Mesenchymal stem cell (in vitro differentiated cells and primary cell): ENCODE data around the gene GRAMD1B.
A peak's percentile ranks its signal among the peaks of the same experiment; 100 is the strongest.

Experiments
- DNase-seq: peaks from one replicate; pipeline ENCODE4 v3.0.0-alpha.2; 2013
- H2AFZ ChIP-seq: one replicate; pipeline ENCODE4 v1.6.1; 2013; ENCODE audit warnings: low read depth, mild to moderate bottlenecking, control low read depth, inconsistent platforms, low read length, moderate library complexity
- H2AK5ac ChIP-seq: 2 replicates; pipeline ENCODE4 v1.6.1; 2013; ENCODE audit warnings: low read length, moderate library complexity, mild to moderate bottlenecking, inconsistent platforms; ENCODE audit not compliant: severe bottlenecking
- H2BK120ac ChIP-seq: one replicate; pipeline ENCODE4 v1.6.1; 2013; ENCODE audit warnings: low read depth, mild to moderate bottlenecking, inconsistent platforms, low read length, moderate library complexity
- H2BK12ac ChIP-seq, 2 experiments: one replicate each; pipeline ENCODE4 v1.6.1; 2013; ENCODE audit warnings: inconsistent platforms in 2 of 2, low read length in 2 of 2, mild to moderate bottlenecking in 2 of 2, moderate library complexity in 2 of 2, control low read depth in 1 of 2
- H2BK15ac ChIP-seq: one replicate; pipeline ENCODE4 v1.6.1; 2013; ENCODE audit warnings: mild to moderate bottlenecking, low read depth, inconsistent platforms; ENCODE audit not compliant: poor library complexity, severe bottlenecking
- H2BK5ac ChIP-seq: 2 replicates; pipeline ENCODE4 v1.6.1; 2013; ENCODE audit warnings: low read depth, mild to moderate bottlenecking, low read length, control low read depth, inconsistent platforms; ENCODE audit not compliant: poor library complexity, severe bottlenecking
- H3K14ac ChIP-seq, 2 experiments: one replicate each; pipeline ENCODE4 v1.6.1; 2013; ENCODE audit warnings: inconsistent platforms in 2 of 2, low read length in 2 of 2, control low read depth in 1 of 2, mild to moderate bottlenecking in 1 of 2, moderate library complexity in 1 of 2
- H3K18ac ChIP-seq, 2 experiments: one replicate each; pipeline ENCODE4 v1.6.1; 2013; ENCODE audit warnings: inconsistent platforms in 2 of 2, low read length in 2 of 2, control low read depth in 1 of 2, low read depth in 1 of 2, mild to moderate bottlenecking in 1 of 2
- H3K23ac ChIP-seq, 2 experiments: one replicate each; pipeline ENCODE4 v1.6.1; 2013; ENCODE audit warnings: inconsistent platforms in 2 of 2, low read length in 2 of 2, mild to moderate bottlenecking in 2 of 2, moderate library complexity in 2 of 2, control low read depth in 1 of 2
- H3K27ac ChIP-seq: 2 replicates; pipeline ENCODE4 v1.5.1; 2013; ENCODE audit warnings: mild to moderate bottlenecking, moderate library complexity, low read length, control low read depth, inconsistent platforms; ENCODE audit not compliant: poor library complexity, severe bottlenecking
- H3K27me3 ChIP-seq, 2 experiments: 2 replicates each; pipeline versions ENCODE4 v1.6.1 to v1.7.0; 2013; ENCODE audit warnings: low read length in 2 of 2, mild to moderate bottlenecking in 2 of 2, moderate library complexity in 2 of 2, control low read depth in 1 of 2, inconsistent platforms in 1 of 2; ENCODE audit not compliant: control insufficient read depth in 1 of 2, insufficient read depth in 1 of 2
- H3K36me3 ChIP-seq, 2 experiments: 2 replicates each; pipeline versions ENCODE4 v1.6.1 to v1.7.0; 2013; ENCODE audit warnings: low read length in 2 of 2, control low read depth in 1 of 2, inconsistent platforms in 1 of 2, low read depth in 1 of 2, mild to moderate bottlenecking in 1 of 2; ENCODE audit not compliant: insufficient read depth in 2 of 2, control insufficient read depth in 1 of 2
- H3K4ac ChIP-seq, 2 experiments: one replicate each; pipeline ENCODE4 v1.6.1; 2013; ENCODE audit warnings: inconsistent platforms in 2 of 2, low read length in 2 of 2, mild to moderate bottlenecking in 2 of 2, moderate library complexity in 2 of 2, control low read depth in 1 of 2, low read depth in 1 of 2
- H3K4me1 ChIP-seq: 2 replicates; pipeline ENCODE4 v1.6.1; 2013; ENCODE audit warnings: low read depth, low read length, control low read depth; ENCODE audit not compliant: control insufficient read depth, insufficient read depth
- H3K4me2 ChIP-seq: 2 replicates; pipeline ENCODE4 v1.6.1; 2013; ENCODE audit warnings: low read length, mild to moderate bottlenecking, inconsistent platforms; ENCODE audit not compliant: poor library complexity, severe bottlenecking
- H3K4me3 ChIP-seq, 2 experiments: 2 replicates each; pipeline versions ENCODE4 v1.5.1 to v1.7.0; 2013; ENCODE audit warnings: low read length in 2 of 2, mild to moderate bottlenecking in 2 of 2, control low read depth in 1 of 2, low read depth in 1 of 2; ENCODE audit not compliant: insufficient read depth in 1 of 2
- H3K79me1 ChIP-seq: replicated peaks from 2 replicates; pipeline ENCODE4 v1.6.1; 2013; ENCODE audit warnings: mild to moderate bottlenecking, control low read depth, low read length, inconsistent platforms; ENCODE audit not compliant: poor library complexity, severe bottlenecking
- H3K9ac ChIP-seq: 2 replicates; pipeline ENCODE4 v1.7.0; 2013; ENCODE audit warnings: mild to moderate bottlenecking, low read length, moderate library complexity
- H3K9me3 ChIP-seq: 2 replicates; pipeline ENCODE4 v1.7.0; 2013; ENCODE audit warnings: mild to moderate bottlenecking, low read length; ENCODE audit not compliant: control insufficient read depth
- H4K8ac ChIP-seq: one replicate; pipeline ENCODE4 v1.6.1; 2013; ENCODE audit warnings: inconsistent platforms, mild to moderate bottlenecking, low read length, moderate library complexity
- H4K91ac ChIP-seq: one replicate; pipeline ENCODE4 v1.6.1; 2013; ENCODE audit warnings: mild to moderate bottlenecking, low read length, inconsistent platforms
- WGBS: methylation state at CpG from one replicate; pipeline ENCODE4 v1.1.7; 2013; ENCODE audit warnings: mixed read lengths; 5-methylcytosine and 5-hydroxymethylcytosine counted together

GRAMD1B gene

GRCh38 chr11:123616505-123617198 is 186.6 kb downstream of the GRAMD1B start:
- Histone ChIP-seq H3K4me3 (no peak overlapping the region), H2AK5ac (no peak overlapping the region), H3K4me1 (peaks cover 1% of the 10 kb centered on the region), H4K91ac (no peak overlapping the region), H2BK15ac (no peak overlapping the region), H3K36me3 (peaks cover 21 to 70% of the 10 kb centered on the region in 2 experiments), H3K4ac (no peak overlapping the region), H3K23ac (no peak overlapping the region), H3K14ac (no peak overlapping the region), H2BK5ac (no peak overlapping the region), H3K27ac (no peak overlapping the region), H3K4me2 (no peak overlapping the region), H3K79me1 (no peaks in the 10 kb centered on the region), H2BK12ac (no peak overlapping the region), H4K8ac (no peak overlapping the region), H3K27me3 (no peaks in the 10 kb centered on the region), H3K18ac (peak overlapping the region in 1 of 2 experiments; percentile 40), H3K9me3 (no peaks in the 10 kb centered on the region), H2BK120ac (no peak overlapping the region), H3K9ac (no peak overlapping the region), H2AFZ (no peak overlapping the region)
- 57% methylated on average over 10 of the region's 11 CpGs for WGBS
- peak; percentile 76 for DNase-seq

- peaks cover 9 to 73% of the 10 kb centered on the region in 2 experiments for H3K36me3 ChIP-seq
- no peaks in the 10 kb centered on the region for H3K4me1 ChIP-seq
- no peak overlapping the region for H3K4me2 ChIP-seq
- H3K4me3 ChIP-seq: no peak overlapping the region
- H3K9me3 ChIP-seq: no peaks in the 10 kb centered on the region
- no peak overlapping the region for H2BK15ac ChIP-seq
- no peaks in the 10 kb centered on the region for H3K27me3 ChIP-seq
- H2AFZ ChIP-seq: no peak overlapping the region
- no peak overlapping the region for H2BK120ac ChIP-seq
- no peak overlapping the region for H2BK5ac ChIP-seq
- H4K8ac ChIP-seq: no peak overlapping the region
- H3K18ac ChIP-seq: no peak overlapping the region
- no peaks in the 10 kb centered on the region for H3K79me1 ChIP-seq
- no peak overlapping the region for H2AK5ac ChIP-seq
- no peak overlapping the region for H3K23ac ChIP-seq
- H3K4ac ChIP-seq: no peak overlapping the region
- H3K14ac ChIP-seq: no peak overlapping the region
- WGBS: 95% methylated on average over 8 of the region's 9 CpGs
- no peak for DNase-seq
- no peak overlapping the region for H4K91ac ChIP-seq
- H3K27ac ChIP-seq: no peak overlapping the region
- no peak overlapping the region for H3K9ac ChIP-seq
- no peak overlapping the region for H2BK12ac ChIP-seq
These were observed 192.5 kb downstream of the GRAMD1B start for GRCh38 chr11:123622576-123622975.

GRCh38 chr11:123624974-123625373 is 194.9 kb downstream of the GRAMD1B start:
- Histone ChIP-seq H3K9ac (no peak overlapping the region), H2BK120ac (no peak overlapping the region), H4K8ac (no peak overlapping the region), H2BK15ac (no peak overlapping the region), H2AFZ (no peak overlapping the region), H3K4me2 (no peak overlapping the region), H3K79me1 (no peaks in the 10 kb centered on the region), H3K9me3 (no peaks in the 10 kb centered on the region), H3K23ac (no peak overlapping the region), H2AK5ac (no peak overlapping the region), H3K4me1 (no peaks in the 10 kb centered on the region), H3K14ac (no peak overlapping the region), H3K27me3 (peaks cover 0 to 3% of the 10 kb centered on the region in 2 experiments), H3K4ac (no peak overlapping the region), H2BK5ac (no peak overlapping the region), H2BK12ac (no peak overlapping the region), H3K27ac (no peak overlapping the region), H3K4me3 (no peak overlapping the region), H3K36me3 (peaks cover 2 to 49% of the 10 kb centered on the region in 2 experiments), H4K91ac (no peak overlapping the region), H3K18ac (no peak overlapping the region)
- DNase-seq: no peak
- WGBS: 96% methylated on average over 2 of the region's 2 CpGs

GRCh38 chr11:123628936-123629683 is 199.0 kb downstream of the GRAMD1B start:
- Histone ChIP-seq H3K27me3 (peaks cover 3 to 13% of the 10 kb centered on the region in 2 experiments), H3K23ac (no peak overlapping the region), H4K8ac (no peak overlapping the region), H2AFZ (no peak overlapping the region), H3K36me3 (peaks cover 2 to 25% of the 10 kb centered on the region in 2 experiments), H2AK5ac (no peak overlapping the region), H3K18ac (no peak overlapping the region), H2BK12ac (no peak overlapping the region), H3K79me1 (no peaks in the 10 kb centered on the region), H3K27ac (no peak overlapping the region), H3K4me2 (no peak overlapping the region), H3K4ac (no peak overlapping the region), H3K4me3 (no peak overlapping the region), H2BK120ac (no peak overlapping the region), H4K91ac (no peak overlapping the region), H3K14ac (no peak overlapping the region), H3K9me3 (no peaks in the 10 kb centered on the region), H2BK5ac (no peak overlapping the region), H2BK15ac (no peak overlapping the region), H3K9ac (peak overlapping the region; percentile 36), H3K4me1 (no peaks in the 10 kb centered on the region)
- peak; percentile 29 for DNase-seq
- 74% methylated on average over 10 of the region's 10 CpGs for WGBS
